Measurements from ENCODE around the gene TYSND1.

Gene TYSND1

DNA sequence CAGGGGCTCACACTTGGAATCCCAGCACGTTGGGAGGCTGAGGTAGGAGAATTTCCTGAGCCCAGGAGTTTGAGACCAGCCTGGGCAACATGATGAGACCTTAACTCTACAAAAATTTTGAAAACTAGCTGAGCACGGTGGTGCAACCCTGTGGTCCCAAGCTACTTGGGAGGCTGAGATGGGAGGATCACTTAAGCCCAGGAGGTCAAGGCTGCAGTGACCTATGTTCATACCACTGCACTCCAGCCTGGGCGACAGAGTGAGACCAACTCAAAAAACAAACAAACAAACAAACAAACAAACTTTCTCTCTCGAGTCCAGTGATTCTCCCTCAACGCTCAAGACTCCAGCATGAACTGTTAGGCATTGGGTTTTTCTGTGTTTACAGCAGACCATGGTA, 2.0 kb upstream of the TYSND1 start:
- no peak for TF ChIP-seq SIN3A (IDR thresholded peaks at IDR 0.05; ENCODE audit: borderline replicate concordance, insufficient read depth, low read length)
- TF ChIP-seq FOXP2 (optimal IDR thresholded peaks at IDR 0.05; ENCODE audit: borderline replicate concordance, extremely low read depth, extremely low read length, insufficient read depth) = no peak
- TF ChIP-seq, protein P1, sequence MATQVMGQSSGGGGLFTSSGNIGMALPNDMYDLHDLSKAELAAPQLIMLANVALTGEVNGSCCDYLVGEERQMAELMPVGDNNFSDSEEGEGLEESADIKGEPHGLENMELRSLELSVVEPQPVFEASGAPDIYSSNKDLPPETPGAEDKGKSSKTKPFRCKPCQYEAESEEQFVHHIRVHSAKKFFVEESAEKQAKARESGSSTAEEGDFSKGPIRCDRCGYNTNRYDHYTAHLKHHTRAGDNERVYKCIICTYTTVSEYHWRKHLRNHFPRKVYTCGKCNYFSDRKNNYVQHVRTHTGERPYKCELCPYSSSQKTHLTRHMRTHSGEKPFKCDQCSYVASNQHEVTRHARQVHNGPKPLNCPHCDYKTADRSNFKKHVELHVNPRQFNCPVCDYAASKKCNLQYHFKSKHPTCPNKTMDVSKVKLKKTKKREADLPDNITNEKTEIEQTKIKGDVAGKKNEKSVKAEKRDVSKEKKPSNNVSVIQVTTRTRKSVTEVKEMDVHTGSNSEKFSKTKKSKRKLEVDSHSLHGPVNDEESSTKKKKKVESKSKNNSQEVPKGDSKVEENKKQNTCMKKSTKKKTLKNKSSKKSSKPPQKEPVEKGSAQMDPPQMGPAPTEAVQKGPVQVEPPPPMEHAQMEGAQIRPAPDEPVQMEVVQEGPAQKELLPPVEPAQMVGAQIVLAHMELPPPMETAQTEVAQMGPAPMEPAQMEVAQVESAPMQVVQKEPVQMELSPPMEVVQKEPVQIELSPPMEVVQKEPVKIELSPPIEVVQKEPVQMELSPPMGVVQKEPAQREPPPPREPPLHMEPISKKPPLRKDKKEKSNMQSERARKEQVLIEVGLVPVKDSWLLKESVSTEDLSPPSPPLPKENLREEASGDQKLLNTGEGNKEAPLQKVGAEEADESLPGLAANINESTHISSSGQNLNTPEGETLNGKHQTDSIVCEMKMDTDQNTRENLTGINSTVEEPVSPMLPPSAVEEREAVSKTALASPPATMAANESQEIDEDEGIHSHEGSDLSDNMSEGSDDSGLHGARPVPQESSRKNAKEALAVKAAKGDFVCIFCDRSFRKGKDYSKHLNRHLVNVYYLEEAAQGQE (IDR thresholded peaks at IDR 0.05; ENCODE audit: insufficient read depth in 1 of 2, low read depth in 2 of 2, low read length in 2 of 2) = no peak
- no peak for TF ChIP-seq TAF1 (IDR thresholded peaks at IDR 0.05; ENCODE audit: borderline replicate concordance, insufficient read depth, low read length)
- TF ChIP-seq POLR2AphosphoS5 (IDR thresholded peaks at IDR 0.05; ENCODE audit: low read depth, low read length) = no peak

DNA sequence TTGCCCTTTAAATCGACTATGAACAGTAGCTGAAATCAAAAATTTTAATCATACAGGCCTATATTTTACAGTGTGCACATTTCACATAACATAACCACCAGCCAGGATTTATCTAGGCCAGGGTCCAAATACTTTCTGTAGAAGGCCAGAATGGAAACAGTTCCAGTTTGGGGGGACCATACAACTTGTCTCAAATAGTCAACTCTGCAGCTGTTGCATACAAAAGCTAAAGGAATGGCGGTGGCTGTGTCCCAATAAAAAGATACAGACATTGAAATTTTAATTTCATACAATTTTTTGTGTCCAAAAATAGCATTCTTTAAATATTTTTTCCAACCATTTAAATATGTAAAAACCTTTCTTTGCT, 742 bp upstream of the TYSND1 start:
- TF ChIP-seq POLR2AphosphoS5 (IDR thresholded peaks at IDR 0.05; ENCODE audit: low read depth, low read length) = no peak

DNA sequence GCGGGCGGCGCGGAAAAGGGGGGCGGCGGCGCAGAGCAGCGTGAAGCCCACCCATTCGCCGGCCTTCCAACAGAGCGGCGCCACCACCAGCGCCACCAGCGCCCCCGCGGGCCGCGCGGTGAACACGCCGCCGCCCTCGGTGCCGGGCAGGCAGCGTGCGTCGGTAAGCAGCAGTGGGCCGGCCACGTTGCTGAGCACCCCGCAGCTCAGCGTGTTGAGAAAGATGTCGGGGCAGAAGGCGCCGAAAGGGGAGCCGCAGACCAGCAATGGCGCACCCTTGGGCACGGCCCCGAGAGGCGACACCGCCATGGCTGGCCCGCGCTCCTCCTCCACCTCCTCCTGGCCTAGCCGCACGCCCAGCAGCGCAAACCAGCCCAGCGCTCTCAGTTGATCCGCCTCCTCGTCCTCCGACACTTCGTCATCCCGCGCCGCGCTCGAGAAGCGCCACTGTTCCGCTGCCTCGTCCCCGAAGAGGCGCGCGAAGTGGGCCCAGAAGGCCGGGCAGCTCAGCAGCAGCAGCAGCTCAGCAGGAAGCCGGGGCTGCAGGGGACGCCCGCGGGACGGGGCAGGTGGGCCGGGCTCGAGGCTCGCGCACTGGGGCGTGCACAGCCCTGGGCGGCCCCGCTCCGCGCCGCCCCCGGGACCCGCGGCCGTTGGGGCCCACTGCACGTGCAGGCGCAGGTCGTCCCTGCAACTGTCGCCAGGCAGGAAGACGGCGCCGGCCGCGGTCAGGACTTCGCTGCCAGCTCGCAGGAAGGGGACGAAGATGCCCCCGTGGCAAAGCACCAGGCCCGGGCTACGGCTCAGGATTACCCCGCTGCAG, 623 bp downstream of the TYSND1 start:
- TF ChIP-seq POLR2AphosphoS5 (IDR thresholded peaks at IDR 0.05; ENCODE audit: low read depth, low read length) (peak; percentile 65), SIN3A (IDR thresholded peaks at IDR 0.05; ENCODE audit: borderline replicate concordance, insufficient read depth, low read length) (no peak), FOXP2 (optimal IDR thresholded peaks at IDR 0.05; ENCODE audit: borderline replicate concordance, extremely low read depth, extremely low read length, insufficient read depth) (peak; percentile 37), TAF1 (IDR thresholded peaks at IDR 0.05; ENCODE audit: borderline replicate concordance, insufficient read depth, low read length) (no peak)
- TF ChIP-seq, protein P1 (IDR thresholded peaks at IDR 0.05; ENCODE audit: insufficient read depth in 1 of 2, low read depth in 2 of 2, low read length in 2 of 2) = no peak

DNA sequence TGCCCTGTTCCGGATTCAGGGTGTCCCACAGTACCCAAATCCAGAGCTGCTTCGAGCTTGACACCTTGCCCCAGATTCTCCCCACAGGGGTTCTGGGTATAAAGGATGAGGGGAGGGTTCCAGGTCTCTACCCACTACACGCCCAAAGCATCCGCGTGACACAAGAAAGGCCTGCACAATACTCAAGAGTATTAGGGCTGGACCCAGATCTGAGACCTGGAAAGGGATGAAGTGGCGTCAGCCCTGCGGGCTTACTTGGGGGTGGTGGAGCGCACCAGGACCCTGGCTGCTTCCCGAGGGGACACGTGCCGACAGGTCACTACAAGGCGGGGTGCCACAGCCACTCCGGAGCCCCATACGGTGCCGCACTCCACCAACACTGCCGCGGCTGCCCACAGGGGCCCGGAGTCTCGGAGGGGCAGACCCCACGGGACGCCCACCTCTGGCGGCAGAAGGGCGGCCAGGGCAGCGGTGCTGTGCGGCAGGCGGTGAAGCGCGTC, 1.3 kb downstream of the TYSND1 start:
- TF ChIP-seq, protein P1 (IDR thresholded peaks at IDR 0.05; ENCODE audit: insufficient read depth in 1 of 2, low read depth in 2 of 2, low read length in 2 of 2) = no peak
- no peak for TF ChIP-seq FOXP2 (optimal IDR thresholded peaks at IDR 0.05; ENCODE audit: borderline replicate concordance, extremely low read depth, extremely low read length, insufficient read depth)
- no peak for TF ChIP-seq POLR2AphosphoS5 (IDR thresholded peaks at IDR 0.05; ENCODE audit: low read depth, low read length)
- TF ChIP-seq SIN3A (IDR thresholded peaks at IDR 0.05; ENCODE audit: borderline replicate concordance, insufficient read depth, low read length) = no peak
- TF ChIP-seq TAF1 (IDR thresholded peaks at IDR 0.05; ENCODE audit: borderline replicate concordance, insufficient read depth, low read length) = no peak

DNA sequence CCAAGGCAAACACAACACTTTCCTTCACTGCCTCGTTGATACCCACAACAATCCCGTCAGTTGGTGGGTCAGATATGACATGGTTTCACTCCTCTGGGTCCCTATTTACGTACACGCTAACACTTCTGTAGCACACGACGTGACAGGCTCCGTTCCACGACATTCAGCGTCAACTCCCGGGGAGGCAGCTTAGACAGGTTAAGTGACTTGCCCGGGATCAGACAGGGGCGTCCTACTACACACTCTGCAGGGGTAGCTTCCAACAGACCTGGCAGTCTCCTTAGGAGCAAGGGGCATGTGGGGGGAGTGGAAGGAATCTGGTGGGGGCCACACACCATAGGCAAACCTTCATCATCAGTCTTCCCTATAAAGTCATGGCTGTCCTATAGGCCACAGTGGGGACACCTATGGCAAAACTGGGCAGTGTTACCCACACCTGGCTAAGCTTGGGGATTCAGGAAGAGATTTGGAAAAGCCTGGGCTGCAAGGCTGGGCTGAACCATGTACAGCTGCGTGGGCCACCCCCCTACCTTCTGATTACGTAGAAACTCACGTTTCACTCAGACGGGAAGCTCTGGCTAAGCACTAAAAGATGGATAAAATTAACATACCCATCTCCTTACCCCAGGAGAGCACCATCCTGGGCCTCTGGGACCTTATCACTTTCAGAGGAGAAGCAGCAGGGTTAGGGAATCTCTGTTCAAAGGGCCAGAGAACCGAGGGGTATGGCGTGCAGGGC, 2.0 kb downstream of the TYSND1 start:
- TF ChIP-seq POLR2AphosphoS5 (IDR thresholded peaks at IDR 0.05; ENCODE audit: low read depth, low read length) (no peak), TAF1 (IDR thresholded peaks at IDR 0.05; ENCODE audit: borderline replicate concordance, insufficient read depth, low read length) (no peak), SIN3A (IDR thresholded peaks at IDR 0.05; ENCODE audit: borderline replicate concordance, insufficient read depth, low read length) (no peak), FOXP2 (optimal IDR thresholded peaks at IDR 0.05; ENCODE audit: borderline replicate concordance, extremely low read depth, extremely low read length, insufficient read depth) (no peak)
- TF ChIP-seq, protein P1 (IDR thresholded peaks at IDR 0.05; ENCODE audit: insufficient read depth in 1 of 2, low read depth in 2 of 2, low read length in 2 of 2) = no peak
